ENCODE results near the gene AIF1L.
"Not testable (repeated sequence)": the region's sequence is repeated elsewhere in the genome, so short reads cannot be mapped to it uniquely, and the experiment has no call there.

Gene AIF1L

DNA sequence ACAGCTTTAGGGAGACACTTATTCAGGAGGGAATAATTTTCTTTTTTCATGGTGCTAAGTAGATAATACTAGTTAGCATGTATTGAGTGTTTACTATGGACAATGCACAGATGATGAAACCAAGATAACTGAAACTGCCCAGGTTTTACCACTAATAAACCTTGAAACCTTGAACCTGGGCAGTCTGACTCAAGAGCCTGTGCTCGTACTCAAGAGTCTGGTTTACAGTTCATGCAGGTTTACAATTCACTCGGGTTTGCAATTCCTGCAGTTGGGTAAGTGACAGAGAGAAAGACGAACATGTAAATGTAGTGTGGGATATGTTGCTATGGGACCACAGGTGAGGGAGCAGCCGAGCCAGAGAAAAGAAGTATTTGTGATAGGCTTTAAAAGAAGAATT, 57.3 kb downstream of the AIF1L start:
- H3K4me3 ChIP-seq (ENCODE audit: low read length): no peak overlapping the region
- H3K36me3 ChIP-seq (ENCODE audit: insufficient read depth, low read length): peaks cover 68% of the 10 kb centered on the region
- no peak overlapping the region for H2AFZ ChIP-seq (ENCODE audit: low read depth, low read length)
- H3K9me3 ChIP-seq (ENCODE audit: low read length): no peaks in the 10 kb centered on the region
- no peaks in the 10 kb centered on the region for H3K4me1 ChIP-seq (ENCODE audit: insufficient read depth, low read length)
- H3K27me3 ChIP-seq (ENCODE audit: insufficient read depth, low read length): no peaks in the 10 kb centered on the region

DNA sequence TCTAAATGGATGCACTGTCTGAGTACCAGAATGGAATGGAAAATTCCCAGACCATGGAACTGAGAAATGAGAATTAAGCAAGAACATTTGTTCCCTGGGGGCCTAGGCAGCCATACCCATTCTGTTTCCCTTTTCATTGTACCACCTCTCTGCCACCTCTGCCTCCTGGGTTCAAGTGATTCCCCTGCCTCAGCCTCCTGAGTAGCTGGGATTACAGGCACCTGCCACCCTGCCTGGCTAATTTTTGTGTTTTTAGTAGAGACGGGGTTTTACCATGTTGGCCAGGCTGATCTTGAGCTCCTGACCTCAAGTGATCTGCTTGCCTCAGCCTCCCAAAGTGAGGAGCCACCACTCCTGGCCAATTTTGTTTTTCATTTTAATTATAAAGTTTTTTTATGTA, 62.3 kb downstream of the AIF1L start:
- H3K27me3 ChIP-seq (ENCODE audit: insufficient read depth, low read length); H3K9me3 ChIP-seq (ENCODE audit: low read length); H3K4me3 ChIP-seq (ENCODE audit: low read length); H3K4me1 ChIP-seq (ENCODE audit: insufficient read depth, low read length); H2AFZ ChIP-seq (ENCODE audit: low read depth, low read length): not testable (repeated sequence)
- peaks cover 63% of the 10 kb centered on the region for H3K36me3 ChIP-seq (ENCODE audit: insufficient read depth, low read length)

DNA sequence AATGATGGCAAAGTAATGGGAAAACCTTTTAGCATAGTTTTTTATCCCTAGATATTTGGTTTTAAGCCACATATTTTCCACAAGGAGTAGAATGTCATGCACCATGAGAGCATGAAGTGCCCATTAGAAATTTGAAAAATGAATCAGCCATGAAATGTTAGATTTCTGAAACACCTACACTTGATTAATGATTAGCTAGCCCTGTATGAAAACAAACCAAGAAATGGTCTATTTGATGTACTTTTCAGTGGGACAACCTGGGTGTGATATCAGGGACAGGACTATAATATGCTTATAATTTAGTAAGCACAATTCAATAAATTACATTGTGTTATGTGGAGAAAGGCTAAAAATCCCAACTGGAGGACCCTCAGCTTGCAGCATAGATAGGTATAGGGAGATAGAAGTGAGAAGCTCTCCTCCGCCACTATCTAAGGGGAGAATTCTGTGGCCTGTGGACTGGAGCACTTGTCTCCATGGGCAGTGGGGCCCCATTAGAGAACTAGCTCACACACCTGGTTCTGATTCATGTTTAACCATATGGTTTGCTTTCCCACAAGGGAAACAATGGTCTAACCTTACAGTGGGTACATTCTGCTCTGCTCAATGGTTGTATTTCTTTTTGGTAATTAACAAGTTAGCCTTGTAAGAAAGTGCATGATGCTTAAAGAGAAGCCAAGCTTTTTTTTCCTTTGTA, 64.2 kb downstream of the AIF1L start:
- no peak overlapping the region for H3K4me3 ChIP-seq (ENCODE audit: low read length)
- H3K4me1 ChIP-seq (ENCODE audit: insufficient read depth, low read length): no peaks in the 10 kb centered on the region
- H2AFZ ChIP-seq (ENCODE audit: low read depth, low read length): no peak overlapping the region
- H3K9me3 ChIP-seq (ENCODE audit: low read length): no peaks in the 10 kb centered on the region
- H3K27me3 ChIP-seq (ENCODE audit: insufficient read depth, low read length): no peaks in the 10 kb centered on the region
- H3K36me3 ChIP-seq (ENCODE audit: insufficient read depth, low read length): peaks cover 67% of the 10 kb centered on the region

DNA sequence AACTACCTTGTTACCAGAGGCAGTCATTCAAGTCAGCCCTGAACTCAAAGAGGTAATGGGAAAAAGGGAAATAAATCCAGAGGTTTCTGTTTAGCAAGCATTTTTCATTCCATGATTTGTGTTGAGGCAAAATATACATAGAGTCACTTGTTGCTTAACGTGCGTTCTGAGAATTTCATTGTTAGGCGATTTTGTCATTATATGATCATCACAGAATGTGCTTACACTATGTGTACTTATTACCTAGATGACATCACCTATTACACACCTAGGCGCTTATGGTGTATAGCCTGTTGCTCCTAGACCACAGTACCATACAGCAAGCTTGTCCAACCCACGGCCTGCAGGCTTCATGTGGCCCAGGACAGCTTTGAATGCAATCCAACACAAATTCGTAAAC, 65.3 kb downstream of the AIF1L start:
- Histone ChIP-seq H3K4me1 (ENCODE audit: insufficient read depth, low read length) (no peaks in the 10 kb centered on the region), H3K4me3 (ENCODE audit: low read length) (no peak overlapping the region), H3K36me3 (ENCODE audit: insufficient read depth, low read length) (peaks cover 66% of the 10 kb centered on the region), H2AFZ (ENCODE audit: low read depth, low read length) (no peak overlapping the region), H3K9me3 (ENCODE audit: low read length) (no peaks in the 10 kb centered on the region), H3K27me3 (ENCODE audit: insufficient read depth, low read length) (no peaks in the 10 kb centered on the region)

DNA sequence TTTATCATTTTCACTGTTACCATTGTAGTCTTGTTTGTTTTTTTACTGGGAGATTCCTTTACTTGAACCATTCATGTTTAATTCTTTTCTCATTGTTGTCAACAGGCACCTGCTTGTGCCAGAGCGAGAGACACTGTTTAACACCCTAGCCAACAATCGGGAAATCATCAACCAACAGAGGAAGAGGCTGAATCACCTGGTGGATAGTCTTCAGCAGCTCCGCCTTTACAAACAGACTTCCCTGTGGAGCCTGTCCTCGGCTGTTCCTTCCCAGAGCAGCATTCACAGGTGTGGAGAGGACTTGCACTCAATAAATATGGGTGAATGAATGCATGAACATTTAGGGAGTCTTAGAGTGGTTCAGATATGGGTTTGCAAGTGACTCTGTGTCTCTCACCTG, 66.6 kb downstream of the AIF1L start:
- no peak overlapping the region for H2AFZ ChIP-seq (ENCODE audit: low read depth, low read length)
- peaks cover 68% of the 10 kb centered on the region for H3K36me3 ChIP-seq (ENCODE audit: insufficient read depth, low read length)
- no peaks in the 10 kb centered on the region for H3K9me3 ChIP-seq (ENCODE audit: low read length)
- H3K4me1 ChIP-seq (ENCODE audit: insufficient read depth, low read length): no peaks in the 10 kb centered on the region
- H3K4me3 ChIP-seq (ENCODE audit: low read length): no peak overlapping the region
- H3K27me3 ChIP-seq (ENCODE audit: insufficient read depth, low read length): no peaks in the 10 kb centered on the region

DNA sequence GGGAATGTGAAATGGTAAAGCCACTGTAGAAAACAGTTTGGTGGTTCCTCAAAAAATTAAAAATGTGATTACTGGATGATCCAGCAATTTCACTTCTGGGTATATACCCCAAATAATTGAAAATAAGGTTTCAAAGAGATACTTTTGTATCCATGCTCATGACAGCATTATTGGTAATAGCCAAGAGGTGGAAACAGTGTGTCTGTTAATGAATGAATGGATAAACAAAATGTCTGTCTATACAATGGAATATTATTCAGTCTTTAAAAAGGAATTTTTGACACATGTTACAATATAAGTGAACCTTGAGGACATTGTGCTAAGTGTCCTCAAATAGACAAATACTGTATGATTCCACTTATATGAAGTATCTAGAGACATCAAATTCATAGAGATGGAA, 69.2 kb downstream of the AIF1L start:
- Histone ChIP-seq H3K36me3 (ENCODE audit: insufficient read depth, low read length) (peaks cover 59% of the 10 kb centered on the region), H3K4me3 (ENCODE audit: low read length) (no peak overlapping the region), H3K9me3 (ENCODE audit: low read length) (no peaks in the 10 kb centered on the region), H3K4me1 (ENCODE audit: insufficient read depth, low read length) (no peaks in the 10 kb centered on the region), H2AFZ (ENCODE audit: low read depth, low read length) (no peak overlapping the region), H3K27me3 (ENCODE audit: insufficient read depth, low read length) (no peaks in the 10 kb centered on the region)

DNA sequence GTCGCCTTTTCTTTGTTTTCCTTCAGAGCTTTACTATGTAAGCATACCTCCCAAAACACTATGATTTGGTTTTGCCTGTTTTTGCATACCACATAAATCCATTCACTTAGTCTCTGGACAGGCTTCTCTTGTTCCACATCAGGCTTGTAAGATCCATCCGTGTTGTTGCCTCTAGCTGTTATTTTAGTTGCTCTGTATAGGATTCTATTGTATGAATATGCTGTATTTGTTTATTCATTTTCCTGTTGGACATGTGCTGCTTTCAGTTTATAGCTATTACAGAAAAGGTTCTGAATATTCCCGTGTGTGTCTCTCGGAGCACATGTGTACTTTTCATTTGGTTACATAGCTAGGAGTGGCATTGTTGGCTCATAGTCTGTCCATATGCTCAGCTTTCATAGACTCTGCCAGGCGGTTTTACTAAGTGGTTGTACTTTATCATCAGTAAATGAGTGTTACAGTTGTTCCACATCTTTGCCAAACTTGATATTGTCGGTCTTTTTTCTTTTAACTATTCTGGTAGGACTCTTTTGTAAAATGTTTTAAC, 70.9 kb downstream of the AIF1L start:
- Histone ChIP-seq H3K36me3 (ENCODE audit: insufficient read depth, low read length) (peaks cover 54% of the 10 kb centered on the region), H2AFZ (ENCODE audit: low read depth, low read length) (no peak overlapping the region), H3K9me3 (ENCODE audit: low read length) (no peaks in the 10 kb centered on the region), H3K4me1 (ENCODE audit: insufficient read depth, low read length) (no peaks in the 10 kb centered on the region), H3K4me3 (ENCODE audit: low read length) (no peak overlapping the region), H3K27me3 (ENCODE audit: insufficient read depth, low read length) (no peaks in the 10 kb centered on the region)

DNA sequence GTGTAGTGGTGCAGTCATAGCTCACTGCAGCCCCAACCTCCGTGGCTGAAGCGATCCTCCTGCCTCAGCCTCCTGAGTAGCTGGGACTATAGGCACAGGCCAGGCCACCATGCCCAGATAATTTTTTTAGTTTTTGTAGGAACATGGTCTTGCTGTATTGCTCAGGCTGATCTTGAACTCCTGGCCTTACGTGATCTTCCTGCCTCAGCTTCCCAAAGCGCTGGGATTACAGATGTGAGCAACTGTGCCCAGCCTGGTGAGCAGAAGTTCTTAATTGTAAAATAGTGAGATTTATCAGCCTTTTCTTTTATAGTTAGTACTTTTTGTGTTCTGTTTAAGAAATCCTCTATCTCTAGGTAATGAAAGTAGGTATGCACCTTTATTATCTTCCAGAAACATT, 71.6 kb downstream of the AIF1L start:
- no peak overlapping the region for H3K4me3 ChIP-seq (ENCODE audit: low read length)
- H3K4me1 ChIP-seq (ENCODE audit: insufficient read depth, low read length): no peaks in the 10 kb centered on the region
- H3K9me3 ChIP-seq (ENCODE audit: low read length): no peaks in the 10 kb centered on the region
- peaks cover 48% of the 10 kb centered on the region for H3K36me3 ChIP-seq (ENCODE audit: insufficient read depth, low read length)
- H3K27me3 ChIP-seq (ENCODE audit: insufficient read depth, low read length): no peaks in the 10 kb centered on the region
- no peak overlapping the region for H2AFZ ChIP-seq (ENCODE audit: low read depth, low read length)

DNA sequence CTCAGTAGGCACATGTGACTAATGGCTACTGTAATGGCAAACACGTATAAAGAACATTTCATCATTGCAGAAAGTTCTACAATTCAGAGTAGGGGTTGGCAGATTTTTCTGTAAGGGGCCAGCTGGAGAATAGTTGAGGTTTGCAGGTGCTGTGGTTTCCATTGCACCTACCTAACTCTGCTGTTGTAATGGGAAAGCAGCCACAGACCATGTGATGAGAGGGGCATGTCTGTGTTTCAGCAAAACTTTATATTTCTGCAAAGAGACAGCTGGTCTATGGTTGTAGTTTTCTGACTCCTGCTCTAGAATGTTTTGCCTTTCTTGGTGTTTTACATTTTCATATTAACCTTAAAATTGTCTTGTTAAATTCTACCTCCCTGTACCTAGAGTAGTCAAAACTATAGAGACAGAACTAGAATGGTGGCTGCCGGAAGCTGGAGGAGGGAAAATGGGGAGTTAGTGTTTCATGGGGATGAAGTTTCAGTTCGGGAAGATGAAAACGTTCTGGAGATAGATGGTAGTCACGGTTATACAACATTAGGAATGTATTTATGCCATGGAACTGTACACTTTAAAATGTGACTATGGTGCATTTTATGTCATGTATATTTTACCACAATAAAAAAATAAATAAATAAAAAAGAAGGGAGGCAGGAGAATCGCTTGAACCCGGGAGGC, 73.4 kb downstream of the AIF1L start:
- no peaks in the 10 kb centered on the region for H3K27me3 ChIP-seq (ENCODE audit: insufficient read depth, low read length)
- no peaks in the 10 kb centered on the region for H3K9me3 ChIP-seq (ENCODE audit: low read length)
- no peaks in the 10 kb centered on the region for H3K4me1 ChIP-seq (ENCODE audit: insufficient read depth, low read length)
- no peak overlapping the region for H3K4me3 ChIP-seq (ENCODE audit: low read length)
- peaks cover 41% of the 10 kb centered on the region for H3K36me3 ChIP-seq (ENCODE audit: insufficient read depth, low read length)
- no peak overlapping the region for H2AFZ ChIP-seq (ENCODE audit: low read depth, low read length)

Measured in neuron (in vitro differentiated cells).